Right lobe of liver (tissue), 6 donors: Measurements from ENCODE around the gene BCAP31. TPM values are rescaled to one million over a fixed set of nuclear protein-coding genes. Genes with fewer than 3 reads are reported as not detected.

Source experiments
- ATAC-seq, 4 donors: fragments of 200-7000 bp; cut with Tn5 transposase; one replicate each; pipeline ENCODE4 v1.9.1; 2020; ENCODE audit warnings: mild to moderate bottlenecking in 4 of 4, moderate library complexity in 4 of 4
- DNase-seq, 3 donors: peaks; one replicate each; pipeline ENCODE4 v3.0.0-alpha.2; 2020
- H3K27ac ChIP-seq, 3 donors: fragments of 200-600 bp; one replicate each; pipeline ENCODE4 v1.8.0; 2022
- H3K27me3 ChIP-seq, 2 donors: fragments of 200-600 bp; one replicate each; pipeline ENCODE4 v1.8.0; 2022
- H3K36me3 ChIP-seq, 4 donors: fragments of 200-600 bp; sonication (generic) in 1 of 4; one replicate each; pipeline versions ENCODE4 v1.5.1 to v1.8.0; 2017 to 2022; ENCODE audit warnings: control low read depth in 1 of 4
- H3K4me1 ChIP-seq, 4 donors: fragments of 200-600 bp; sonication (generic) in 1 of 4; one replicate each; pipeline versions ENCODE4 v1.5.1 to v1.8.0; 2017 to 2022; ENCODE audit warnings: control low read depth in 1 of 4
- H3K4me3 ChIP-seq, 3 donors: fragments of 200-600 bp; one replicate each; pipeline ENCODE4 v1.8.0; 2022
- H3K9me3 ChIP-seq, 4 donors: fragments of 200-600 bp; sonication (generic) in 1 of 4; one replicate each; pipeline versions ENCODE4 v1.5.1 to v1.8.0; 2017 to 2022; ENCODE audit warnings: control low read depth in 1 of 4
- CTCF ChIP-seq, 4 donors: fragments of 200-600 bp in 3 of 4; fragments of 450-650 bp in 1 of 4; IDR thresholded peaks; one replicate each; pipeline versions ENCODE4 v1.5.1 to v1.8.0; 2016 to 2022; ENCODE audit warnings: antibody characterized with exemption in 4 of 4, mild to moderate bottlenecking in 2 of 4
- POLR2A ChIP-seq: fragments of 450-650 bp; IDR thresholded peaks from one replicate; pipeline ENCODE4 v1.6.1; 2017; ENCODE audit warnings: antibody characterized with exemption, mild to moderate bottlenecking
- WGBS: methylation state at CpG from one replicate; pipeline ENCODE4 v1.1.6; 2018; ENCODE audit warnings: low coverage, low lambda C conversion rate; ENCODE audit not compliant: insufficient coverage; ENCODE audit errors: missing lambda C conversion rate; 5-methylcytosine and 5-hydroxymethylcytosine counted together
- intact Hi-C, 2 donors: fragments of 100-400 bp; cut with DNase I; formaldehyde crosslinking; loops; one replicate each; pipeline versions ENCODE4 v1.11.2 to v1.14.1; 2022
- small RNA-seq, 2 experiments: library from RNA; depleted of rRNA; stranded (forward); fragments of <200 nt; gene quantifications; one replicate each; pipeline ENCODE3, GENCODE V24; 2016
- total RNA-seq, 6 experiments: library from RNA; depleted of rRNA in 2 of 6; stranded (reverse); fragments of >200 nt in 2 of 6; fragmentation: NEBNext Ultra II Directional in 3 of 6; extraction: Animal tissue kit (Norgen Biotek cat#: 25700) in 3 of 6; gene quantifications; one replicate each; pipeline versions ENCODE4 v1.1.0 to v1.2.4, GENCODE V29; 2016 to 2023
- donor health status: DM: no; HTN: yes; CAD: no.
- donor health status: DM: no; HTN: no; CAD: no.
- donor health status: DM: no; HTN: no; CAD: no.
- donor health status: DM: no; HTN: yes; CAD: no.
- donor health status: DM: no; HTN: yes; CAD: no.

The BCAP31 gene
- total RNA-seq, 6 experiments from 2014 or later, result 100 to 126 (median 107) TPM

GRCh38 chrX:153651540-153652079, 72.6 kb downstream of the BCAP31 start:
- no peaks in the 10 kb centered on the region for H3K4me1 ChIP-seq
- WGBS, result 59% methylated on average over 3 of the region's 9 CpGs
- no peak overlapping the region for H3K4me3 ChIP-seq
- H3K36me3 ChIP-seq, result no peaks in the 10 kb centered on the region
- DNase-seq, result peak in 2 of 3 donors; percentile 18 to 34
- intact Hi-C loops, result no loop called here
- no peak overlapping the region for H3K27ac ChIP-seq
- H3K27me3 ChIP-seq, result peaks cover 0 to 8% of the 10 kb centered on the region in 2 donors
- TF ChIP-seq POLR2A, result no peak
- peak; percentile 24 to 41 (median 30) for TF ChIP-seq CTCF (IDR thresholded peaks at IDR 0.05)
- H3K9me3 ChIP-seq, result no peaks in the 10 kb centered on the region
- ATAC-seq, result peak; percentile 51 to 61 (median 56)

GRCh38 chrX:153650959-153651358, 73.2 kb downstream of the BCAP31 start:
- H3K4me3 ChIP-seq, result no peak overlapping the region
- DNase-seq (peak in 2 of 3 donors; percentile 21 to 31), ATAC-seq (no peak)
- 89% methylated on average over 5 of the region's 13 CpGs for WGBS
- no peaks in the 10 kb centered on the region for H3K4me1 ChIP-seq
- H3K27me3 ChIP-seq, result peaks cover 0 to 8% of the 10 kb centered on the region in 2 donors
- intact Hi-C loops, result no loop called here
- H3K36me3 ChIP-seq, result no peaks in the 10 kb centered on the region
- H3K27ac ChIP-seq, result no peak overlapping the region
- no peak for TF ChIP-seq CTCF (IDR thresholded peaks at IDR 0.05)
- H3K9me3 ChIP-seq, result no peaks in the 10 kb centered on the region

Small RNAs within 50 kb of the gene (small RNA-seq; reads per million reads assigned to genes)
- 0 reads per million in 2 experiments for gene RN7SL687P

Other genes with a start within 250 kb of the BCAP31 start
- gene BGN, start 229.4 kb downstream of the BCAP31 start, total RNA-seq, result 100 to 1,000 TPM in 4 of 6 experiments, 10 to 100 TPM in 2; 57.0 to 161 (median 122) TPM
- under 1 TPM in 1 of 6 experiments, not detected in 5; 0.07 TPM for gene ATP2B3, start 206.7 kb downstream of the BCAP31 start, total RNA-seq
- gene CCNQ, start 125.2 kb downstream of the BCAP31 start, total RNA-seq, result 10 to 100 TPM in 2 of 6 experiments, 1 to 10 TPM in 4; 5.6 to 14.0 (median 7.5) TPM
- gene DUSP9, start 77.2 kb downstream of the BCAP31 start, total RNA-seq, result 1 to 10 TPM in 2 of 6 experiments, under 1 TPM in 4; 0.33 to 3.9 (median 0.69) TPM
- gene PNCK, start 50.6 kb downstream of the BCAP31 start, total RNA-seq, result under 1 TPM in 1 of 6 experiments, not detected in 5; 0.86 TPM
- 1 to 10 TPM; 1.6 to 9.2 (median 2.9) TPM for gene SLC6A8, start 36.5 kb downstream of the BCAP31 start, total RNA-seq
- 10 to 100 TPM in 4 of 6 experiments, 1 to 10 TPM in 2; 8.0 to 20.8 (median 10.9) TPM for gene ABCD1, start 469 bp upstream of the BCAP31 start, total RNA-seq
- 1 to 10 TPM in 3 of 6 experiments, under 1 TPM in 3; 0.55 to 1.7 (median 0.94) TPM for gene PLXNB3, start 39.9 kb upstream of the BCAP31 start, total RNA-seq
- not detected for gene SRPK3, start 56.7 kb upstream of the BCAP31 start, total RNA-seq
- gene IDH3G, start 70.0 kb upstream of the BCAP31 start, total RNA-seq, result 10 to 100 TPM; 19.4 to 70.1 (median 27.4) TPM
- 100 to 1,000 TPM; 150 to 221 (median 205) TPM for gene SSR4, start 70.3 kb upstream of the BCAP31 start, total RNA-seq
- 1 to 10 TPM in 5 of 6 experiments, under 1 TPM in 1; 0.61 to 2.3 (median 1.5) TPM for gene PDZD4, start 106.2 kb upstream of the BCAP31 start, total RNA-seq
- under 1 TPM in 4 of 6 experiments, not detected in 2; 0.33 to 0.64 (median 0.47) TPM for gene L1CAM, start 161.8 kb upstream of the BCAP31 start, total RNA-seq
- gene AVPR2, start 180.3 kb upstream of the BCAP31 start, total RNA-seq, result under 1 TPM in 1 of 6 experiments, not detected in 5; 0.31 TPM
- gene ARHGAP4, start 201.9 kb upstream of the BCAP31 start, total RNA-seq, result 10 to 100 TPM in 2 of 6 experiments, 1 to 10 TPM in 4; 5.5 to 11.9 (median 8.7) TPM
- 10 to 100 TPM; 36.1 to 56.2 (median 39.7) TPM for gene NAA10, start 210.7 kb upstream of the BCAP31 start, total RNA-seq
- gene RENBP, start 220.3 kb upstream of the BCAP31 start, total RNA-seq, result 1 to 10 TPM; 2.2 to 9.1 (median 5.2) TPM
- gene HCFC1, start 247.4 kb upstream of the BCAP31 start, total RNA-seq, result 10 to 100 TPM; 15.2 to 32.5 (median 19.7) TPM
- 10 to 100 TPM in 1 of 6 experiments, 1 to 10 TPM in 5; 3.8 to 10.3 (median 5.9) TPM for gene TMEM187, start 248.4 kb upstream of the BCAP31 start, total RNA-seq